ENCODE measurements around the gene PVALB. TPM values are rescaled to one million over a fixed set of nuclear protein-coding genes. Genes with fewer than 3 reads are reported as not detected.
A peak's percentile ranks its signal among the peaks of the same experiment; 100 is the strongest.

Gene PVALB
- total RNA-seq, 2 donors from 2014 or later: not detected

DNA sequence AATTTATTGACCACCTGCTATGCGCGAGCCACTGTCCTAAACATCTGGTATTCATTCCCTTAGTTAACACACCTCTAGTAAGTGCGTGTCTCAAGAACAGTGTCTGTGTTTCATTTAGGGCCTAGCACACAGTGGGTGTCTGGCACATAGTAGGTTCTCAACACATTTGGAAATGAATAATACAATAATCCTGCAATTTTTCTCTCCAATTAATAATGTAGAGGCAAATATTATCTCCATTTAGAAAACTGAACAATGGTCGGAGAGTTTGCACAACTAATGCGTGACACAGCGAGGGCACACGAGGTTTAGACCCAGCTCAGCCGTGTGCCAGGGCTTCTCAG is 39.9 kb upstream of the PVALB start:
- Mint-ChIP-seq H3K27ac (no peak overlapping the region), H3K27me3 (ENCODE audit: low read depth) (no peaks in the 10 kb centered on the region), H3K4me3 (peak overlapping the region in 1 of 2 donors; percentile 57), H3K4me1 (ENCODE audit: low read depth) (peaks cover 44% of the 10 kb centered on the region), H3K36me3 (ENCODE audit: insufficient read depth in 2 of 2) (peaks cover 0 to 2% of the 10 kb centered on the region in 2 donors), H3K9me3 (peaks cover 1 to 3% of the 10 kb centered on the region in 2 donors)
- DNase-seq (no peak), ATAC-seq (replicated peaks in 1 of 2) (no peak)

GRCh38 chr22:36856121-36856791 is 39.4 kb upstream of the PVALB start:
- peak; percentile 40 to 43 for ATAC-seq (replicated peaks in 1 of 2)
- Mint-ChIP-seq H3K4me3 (peak overlapping the region; percentile 33 to 57), H3K36me3 (ENCODE audit: insufficient read depth in 2 of 2) (peaks cover 0 to 2% of the 10 kb centered on the region in 2 donors), H3K9me3 (peaks cover 1 to 3% of the 10 kb centered on the region in 2 donors), H3K27me3 (ENCODE audit: low read depth) (no peaks in the 10 kb centered on the region), H3K27ac (no peak overlapping the region), H3K4me1 (ENCODE audit: low read depth) (peaks cover 39% of the 10 kb centered on the region)
- peak; percentile 90 to 98 for DNase-seq

GRCh38 chr22:36855478-36855877 is 38.6 kb upstream of the PVALB start:
- DNase-seq: no peak
- H3K4me1 Mint-ChIP-seq (ENCODE audit: low read depth): peaks cover 31% of the 10 kb centered on the region
- H3K27me3 Mint-ChIP-seq (ENCODE audit: low read depth): no peaks in the 10 kb centered on the region
- peaks cover 1 to 3% of the 10 kb centered on the region in 2 donors for H3K9me3 Mint-ChIP-seq
- no peak overlapping the region for H3K27ac Mint-ChIP-seq
- no peak for ATAC-seq (replicated peaks in 1 of 2)
- H3K4me3 Mint-ChIP-seq: no peak overlapping the region
- H3K36me3 Mint-ChIP-seq (ENCODE audit: insufficient read depth in 2 of 2): peaks cover 1 to 2% of the 10 kb centered on the region in 2 donors

DNA sequence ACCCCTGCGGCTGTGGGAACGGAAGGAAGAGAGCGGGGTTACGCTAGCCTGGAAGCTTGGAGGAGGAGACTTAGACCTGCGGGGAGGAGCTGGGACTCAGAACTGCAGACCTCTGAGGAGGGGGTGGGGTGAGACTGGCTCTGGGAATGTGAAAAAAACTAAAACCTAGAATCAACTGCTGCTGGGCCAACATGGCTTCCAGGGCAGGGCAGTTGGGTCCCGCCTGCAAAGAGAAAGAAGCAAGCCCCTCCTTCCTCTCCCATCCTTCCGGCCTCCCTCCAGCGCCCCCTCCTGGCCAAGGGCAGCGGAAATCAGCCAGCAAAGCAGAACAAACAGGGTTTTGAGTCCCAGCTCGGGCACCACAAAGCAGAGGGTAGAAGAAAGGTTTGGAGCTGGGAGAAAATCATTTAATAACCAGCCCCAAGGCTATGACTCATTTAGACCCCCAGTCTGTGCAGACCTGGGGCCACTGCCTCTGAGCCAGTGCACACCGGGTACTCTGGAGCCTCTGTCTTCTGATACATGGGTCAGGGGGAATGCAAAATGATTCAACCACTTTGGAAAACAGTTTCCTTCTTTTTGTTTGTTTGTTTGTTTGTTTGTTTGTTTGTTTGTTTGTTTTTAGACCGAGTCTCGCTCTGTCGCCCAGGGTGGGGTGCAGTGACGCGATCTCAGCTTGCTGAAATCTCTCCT is 36.7 kb upstream of the PVALB start:
- H3K4me3 Mint-ChIP-seq: peak overlapping the region; percentile 67 to 74
- peaks cover 21% of the 10 kb centered on the region for H3K4me1 Mint-ChIP-seq (ENCODE audit: low read depth)
- ATAC-seq (replicated peaks in 1 of 2): peak; percentile 78 to 81
- peaks cover 7% of the 10 kb centered on the region for H3K27me3 Mint-ChIP-seq (ENCODE audit: low read depth)
- H3K27ac Mint-ChIP-seq: peak overlapping the region; percentile 68
- H3K36me3 Mint-ChIP-seq (ENCODE audit: insufficient read depth in 2 of 2): peaks cover 1 to 2% of the 10 kb centered on the region in 2 donors
- peak; percentile 93 to 95 for DNase-seq
- H3K9me3 Mint-ChIP-seq: peaks cover 1 to 3% of the 10 kb centered on the region in 2 donors

DNA sequence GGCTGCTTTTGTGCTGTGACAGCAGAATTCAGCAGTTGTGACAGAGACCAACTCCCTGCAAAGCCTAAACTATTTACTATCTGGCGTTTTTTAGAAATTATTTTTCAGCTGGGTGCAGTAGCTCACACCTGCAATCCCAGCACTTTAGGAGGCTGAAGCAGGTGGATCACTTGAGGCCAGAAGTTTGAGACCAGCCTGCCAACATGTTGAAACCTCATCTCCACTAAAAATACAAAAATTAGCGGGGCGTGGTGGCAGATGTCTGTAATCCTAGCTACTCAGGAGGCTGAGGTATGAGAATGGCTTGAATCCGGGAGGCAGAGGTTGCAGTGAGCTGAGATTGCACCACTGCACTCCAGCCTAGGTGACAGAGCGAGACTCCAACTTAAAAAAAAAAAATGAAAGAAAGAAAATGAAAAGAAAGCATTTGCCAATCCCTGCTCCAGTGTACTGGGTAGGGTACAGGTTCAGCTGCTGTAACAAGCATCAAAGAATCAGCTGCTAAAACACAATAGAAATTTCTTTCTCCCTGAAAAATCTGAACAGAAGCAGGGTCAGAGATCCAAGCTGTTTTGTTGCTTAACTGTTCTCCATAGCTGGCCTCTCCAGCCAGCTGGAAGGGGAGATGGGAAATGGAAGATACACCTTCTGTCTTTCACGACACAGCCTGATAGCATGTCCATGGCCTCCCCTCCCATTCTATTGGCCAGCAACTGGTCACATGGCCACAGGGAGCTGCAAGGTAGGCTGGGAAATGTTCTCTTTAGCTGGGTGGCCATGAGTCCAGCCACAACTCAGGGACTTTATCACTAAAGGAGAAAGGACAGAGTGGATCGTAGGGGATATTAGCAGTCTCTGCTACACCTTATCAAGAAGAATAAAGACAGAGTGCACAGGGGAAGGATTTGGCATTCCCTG is 35.5 kb upstream of the PVALB start:
- peaks cover 1 to 3% of the 10 kb centered on the region in 2 donors for H3K9me3 Mint-ChIP-seq
- peaks cover 16% of the 10 kb centered on the region for H3K4me1 Mint-ChIP-seq (ENCODE audit: low read depth)
- peak overlapping the region; percentile 67 to 74 for H3K4me3 Mint-ChIP-seq
- H3K27ac Mint-ChIP-seq: no peak overlapping the region
- DNase-seq: no peak
- peaks cover 7% of the 10 kb centered on the region for H3K27me3 Mint-ChIP-seq (ENCODE audit: low read depth)
- no peak for ATAC-seq (replicated peaks in 1 of 2)
- H3K36me3 Mint-ChIP-seq (ENCODE audit: insufficient read depth in 2 of 2): peaks cover 1 to 2% of the 10 kb centered on the region in 2 donors

- no peak for ATAC-seq (replicated peaks in 1 of 2)
- Mint-ChIP-seq H3K4me3 (no peak overlapping the region), H3K36me3 (ENCODE audit: insufficient read depth in 2 of 2) (peaks cover 1 to 2% of the 10 kb centered on the region in 2 donors), H3K9me3 (peaks cover 1 to 3% of the 10 kb centered on the region in 2 donors), H3K27me3 (ENCODE audit: low read depth) (peaks cover 15% of the 10 kb centered on the region), H3K4me1 (ENCODE audit: low read depth) (peaks cover 7% of the 10 kb centered on the region), H3K27ac (no peak overlapping the region)
- no peak for DNase-seq
Measured at GRCh38 chr22:36850682-36851081, 33.8 kb upstream of the PVALB start.

GRCh38 chr22:36850056-36850455 is 33.2 kb upstream of the PVALB start:
- Mint-ChIP-seq H3K9me3 (peaks cover 1 to 3% of the 10 kb centered on the region in 2 donors), H3K36me3 (ENCODE audit: insufficient read depth in 2 of 2) (peaks cover 1 to 2% of the 10 kb centered on the region in 2 donors), H3K27ac (no peak overlapping the region), H3K27me3 (ENCODE audit: low read depth) (peaks cover 16% of the 10 kb centered on the region), H3K4me1 (ENCODE audit: low read depth) (peaks cover 7% of the 10 kb centered on the region), H3K4me3 (no peak overlapping the region)
- ATAC-seq (replicated peaks in 1 of 2) (no peak), DNase-seq (no peak)

DNA sequence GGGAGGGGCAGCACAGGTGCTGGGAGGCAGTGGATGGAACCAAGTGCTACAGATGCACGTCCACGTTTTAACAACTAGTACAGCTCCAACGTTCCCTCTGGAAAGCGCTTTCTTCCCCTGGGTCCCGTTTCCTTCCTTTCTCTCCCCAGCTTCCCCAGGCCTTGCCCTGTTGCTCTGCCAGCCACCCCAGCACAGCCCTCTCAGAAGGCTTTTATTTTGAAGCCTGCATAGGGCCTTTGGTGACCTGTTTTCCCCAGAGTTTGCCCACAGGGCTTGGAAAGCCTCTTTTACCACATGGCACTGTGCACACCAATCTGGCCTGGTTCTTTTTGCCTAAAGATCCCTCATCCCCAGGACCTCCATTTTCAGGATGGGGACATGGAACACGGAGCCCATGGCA is 30.1 kb upstream of the PVALB start:
- H3K27me3 Mint-ChIP-seq (ENCODE audit: low read depth): peaks cover 39% of the 10 kb centered on the region

GRCh38 chr22:36846271-36846670 is 29.4 kb upstream of the PVALB start:
- Mint-ChIP-seq H3K9me3 (no peaks in the 10 kb centered on the region), H3K27me3 (ENCODE audit: low read depth) (peaks cover 39% of the 10 kb centered on the region), H3K4me1 (ENCODE audit: low read depth) (no peaks in the 10 kb centered on the region), H3K27ac (no peak overlapping the region), H3K4me3 (no peak overlapping the region), H3K36me3 (ENCODE audit: insufficient read depth in 2 of 2) (peaks cover 0 to 1% of the 10 kb centered on the region in 2 donors)
- ATAC-seq (replicated peaks in 1 of 2) (no peak), DNase-seq (no peak)

More for the DNA sequence above, 30.1 kb upstream of the PVALB start:
- DNase-seq: no peak
- H3K4me1 Mint-ChIP-seq (ENCODE audit: low read depth): no peaks in the 10 kb centered on the region
- H3K4me3 Mint-ChIP-seq: no peak overlapping the region
- no peak for ATAC-seq (replicated peaks in 1 of 2)
- peaks cover 0 to 1% of the 10 kb centered on the region in 2 donors for H3K36me3 Mint-ChIP-seq (ENCODE audit: insufficient read depth in 2 of 2)
- no peak overlapping the region for H3K27ac Mint-ChIP-seq
- no peaks in the 10 kb centered on the region for H3K9me3 Mint-ChIP-seq

DNA sequence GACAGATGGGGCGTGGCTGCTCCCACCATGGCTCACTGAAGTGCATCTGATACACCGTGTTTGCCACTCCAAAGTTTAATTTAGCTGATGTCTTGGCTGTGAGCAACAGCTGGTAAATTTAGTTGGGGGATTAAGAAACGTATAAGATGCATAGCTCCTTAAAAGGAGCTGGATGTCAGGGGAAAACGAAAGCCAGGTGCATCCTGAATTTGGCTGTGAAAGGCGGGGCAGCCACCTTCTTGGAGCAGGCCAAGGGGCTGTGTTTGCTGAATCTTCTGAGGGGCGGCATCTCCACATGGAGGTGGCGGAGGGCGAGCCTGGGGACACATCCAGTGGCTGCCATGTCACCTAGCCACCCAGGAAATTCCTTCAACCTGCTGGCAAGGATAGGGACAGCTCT is 23.3 kb upstream of the PVALB start:
- Mint-ChIP-seq H3K4me3 (no peak overlapping the region), H3K27me3 (ENCODE audit: low read depth) (peaks cover 34% of the 10 kb centered on the region), H3K27ac (no peak overlapping the region), H3K9me3 (peaks cover 2 to 7% of the 10 kb centered on the region in 2 donors), H3K4me1 (ENCODE audit: low read depth) (peaks cover 10% of the 10 kb centered on the region), H3K36me3 (ENCODE audit: insufficient read depth in 2 of 2) (peaks cover 7 to 9% of the 10 kb centered on the region in 2 donors)
- ATAC-seq (replicated peaks in 1 of 2) (no peak), DNase-seq (no peak)

DNA sequence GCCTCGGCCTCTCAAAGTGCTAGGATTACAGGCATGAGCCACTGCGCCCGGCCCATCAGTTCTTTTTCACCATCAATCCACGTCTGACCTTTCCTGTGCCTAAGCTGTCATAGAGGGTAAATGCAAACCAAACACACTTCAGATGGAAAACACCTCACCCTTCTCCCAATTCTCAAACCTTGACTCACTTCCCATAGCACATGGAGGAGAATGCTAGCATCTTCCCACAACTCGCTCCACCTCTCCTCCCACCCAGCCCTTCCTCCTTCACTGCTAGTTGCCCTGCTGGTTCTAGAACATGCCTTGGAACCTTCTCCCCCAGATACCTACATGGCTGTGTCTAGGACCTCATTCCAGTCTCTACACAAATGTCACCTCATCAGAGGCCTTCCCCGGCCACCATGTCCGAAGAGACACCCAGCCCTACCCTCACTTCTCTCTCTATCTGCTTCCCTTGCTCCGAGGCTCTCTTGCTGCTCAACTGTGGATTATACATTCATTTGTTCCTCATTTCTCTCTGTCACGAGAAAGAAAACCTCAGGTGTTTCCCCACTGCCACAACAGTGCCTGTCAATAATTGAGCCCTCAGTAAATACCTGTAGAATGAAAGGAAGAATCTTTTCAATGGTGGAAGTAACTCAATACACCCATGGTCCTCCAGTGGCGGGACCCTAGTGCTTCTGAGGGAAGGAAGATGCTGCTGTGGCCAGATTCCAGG is 22.7 kb upstream of the PVALB start:
- ATAC-seq (replicated peaks in 1 of 2) (no peak), DNase-seq (no peak)
- no peak overlapping the region for H3K4me3 Mint-ChIP-seq
- H3K4me1 Mint-ChIP-seq (ENCODE audit: low read depth): peaks cover 10% of the 10 kb centered on the region
- H3K27me3 Mint-ChIP-seq (ENCODE audit: low read depth): peaks cover 30% of the 10 kb centered on the region
- no peak overlapping the region for H3K27ac Mint-ChIP-seq
- H3K9me3 Mint-ChIP-seq: peaks cover 2 to 7% of the 10 kb centered on the region in 2 donors
- H3K36me3 Mint-ChIP-seq (ENCODE audit: insufficient read depth in 2 of 2): peaks cover 7 to 9% of the 10 kb centered on the region in 2 donors

All from activated T-cell treated with anti-CD3 and anti-CD28 coated beads, Interleukin-2, amount 50 U/mL, for 72 hours (primary cell).